HepG2 (cell line): Measurements from ENCODE around the gene PTMA. TPM values are rescaled to one million over a fixed set of nuclear protein-coding genes. Genes with fewer than 3 reads are reported as not detected.

Experiments
- AGO1 ChIP-seq: fragments of 200-400 bp; formaldehyde crosslinking; IDR thresholded peaks from 2 replicates; pipeline ENCODE4 v1.6.1; 2017; ENCODE audit warnings: mild to moderate bottlenecking, low read depth, low read length, moderate library complexity; ENCODE audit not compliant: poor library complexity, severe bottlenecking
- ASH2L ChIP-seq: fragments of 300-600, 200-600 bp; sonication (generic); IDR thresholded peaks from 2 replicates; pipeline ENCODE4 v1.7.0; 2017; ENCODE audit warnings: low read depth, mild to moderate bottlenecking, moderate library complexity, mixed read lengths, low read length; ENCODE audit not compliant: insufficient read length
- BRF2 ChIP-seq: sonication (generic); formaldehyde crosslinking; IDR thresholded peaks from 2 replicates; pipeline ENCODE4 v1.8.1; 2022; ENCODE audit warnings: mild to moderate bottlenecking, missing genetic modification reagents
- CCDC6 ChIP-seq: sonication (generic); formaldehyde crosslinking; IDR thresholded peaks from 2 replicates; pipeline ENCODE4 v1.8.1; 2022; ENCODE audit warnings: mild to moderate bottlenecking, missing genetic modification reagents, moderate library complexity
- CHD4 ChIP-seq: fragments of 200-600 bp; sonication (generic); IDR thresholded peaks from 2 replicates; pipeline ENCODE4 v1.7.0; 2017; ENCODE audit warnings: mild to moderate bottlenecking, low read length, borderline replicate concordance
- FOXA1 ChIP-seq, 2 experiments: fragments of 450-650 bp in 1 of 2; sonication (generic) in 1 of 2; formaldehyde crosslinking in 1 of 2; IDR thresholded peaks; 2 replicates each; pipeline versions ENCODE4 v1.4.0 to v1.6.1; 2016 to 2020; ENCODE audit warnings: missing genetic modification reagents in 1 of 2
- GPN1 ChIP-seq: sonication (generic); formaldehyde crosslinking; IDR thresholded peaks from 2 replicates; pipeline ENCODE4 v1.5.1; 2020; ENCODE audit warnings: missing genetic modification reagents, borderline replicate concordance
- GTF2F1 ChIP-seq: fragments of 150-350 bp; IDR thresholded peaks from 2 replicates; pipeline ENCODE4 v1.6.1; 2014; ENCODE audit warnings: low read length
- KMT2A ChIP-seq: sonication (generic); formaldehyde crosslinking; IDR thresholded peaks from 2 replicates; pipeline ENCODE4 v1.4.0; 2020; ENCODE audit warnings: missing genetic modification reagents
- MED1 ChIP-seq: sonication (generic); formaldehyde crosslinking; IDR thresholded peaks from 2 replicates; pipeline ENCODE4 v1.4.0; 2020; ENCODE audit warnings: missing genetic modification reagents
- NFE2 ChIP-seq: sonication (generic); formaldehyde crosslinking; IDR thresholded peaks from 2 replicates; pipeline ENCODE4 v1.4.0; 2020; ENCODE audit warnings: missing genetic modification reagents
- PAX8 ChIP-seq: sonication (generic); formaldehyde crosslinking; IDR thresholded peaks from 2 replicates; pipeline ENCODE4 v1.8.0; 2022; ENCODE audit warnings: mild to moderate bottlenecking, missing genetic modification reagents, borderline replicate concordance
- PCBP1 ChIP-seq: fragments of 200-400 bp; formaldehyde crosslinking; IDR thresholded peaks from 2 replicates; pipeline ENCODE4 v1.6.1; 2017; ENCODE audit warnings: mild to moderate bottlenecking, low read depth, low read length, borderline replicate concordance
- POLR2AphosphoS5 ChIP-seq: IDR thresholded peaks from 2 replicates; pipeline ENCODE4 v1.6.1; 2012; ENCODE audit warnings: low read depth, low read length
- PTBP1 ChIP-seq: fragments of 200-400 bp; formaldehyde crosslinking; IDR thresholded peaks from 2 replicates; pipeline ENCODE4 v1.6.1; 2018; ENCODE audit warnings: low read length, low read depth; ENCODE audit not compliant: poor library complexity, severe bottlenecking
- RFX1 ChIP-seq: fragments of 450-650 bp; IDR thresholded peaks from 2 replicates; pipeline ENCODE4 v1.6.1; 2017
- SMARCE1 ChIP-seq: fragments of 450-650 bp; IDR thresholded peaks from 2 replicates; pipeline ENCODE4 v1.6.1; 2017; ENCODE audit warnings: borderline replicate concordance
- SMYD3 ChIP-seq: sonication (generic); formaldehyde crosslinking; IDR thresholded peaks from 2 replicates; pipeline ENCODE4 v1.8.1; 2023; ENCODE audit warnings: mild to moderate bottlenecking, missing genetic modification reagents
- SP5 ChIP-seq: IDR thresholded peaks from 2 replicates; pipeline ENCODE4 v1.6.1; 2016; ENCODE audit warnings: low read depth, borderline replicate concordance
- SUZ12 ChIP-seq: fragments of 150-350 bp; IDR thresholded peaks from 2 replicates; pipeline ENCODE4 v1.6.1; 2014; ENCODE audit warnings: low read depth, low read length
- TBX3 ChIP-seq: fragments of 450-650 bp; IDR thresholded peaks from 2 replicates; pipeline ENCODE4 v1.6.1; 2017; ENCODE audit warnings: antibody characterized with exemption, mild to moderate bottlenecking, inconsistent platforms, borderline replicate concordance
- ZKSCAN8 ChIP-seq: IDR thresholded peaks from 2 replicates; pipeline ENCODE4 v1.6.1; 2016; ENCODE audit warnings: borderline replicate concordance, missing genetic modification reagents, missing compliant biosample characterization
- ZNF101 ChIP-seq: sonication (generic); formaldehyde crosslinking; IDR thresholded peaks from 2 replicates; pipeline ENCODE4 v1.4.0; 2020; ENCODE audit warnings: mild to moderate bottlenecking, low read depth, missing genetic modification reagents, borderline replicate concordance
- ZNF234 ChIP-seq: sonication (generic); formaldehyde crosslinking; conservative IDR thresholded peaks from 2 replicates; pipeline ENCODE4 v1.5.1; 2020; ENCODE audit warnings: mild to moderate bottlenecking, missing genetic modification reagents
- ZNF251 ChIP-seq: sonication (generic); formaldehyde crosslinking; IDR thresholded peaks from 2 replicates; pipeline ENCODE4 v1.9.0; 2021; ENCODE audit warnings: mild to moderate bottlenecking, missing genetic modification reagents
- ZNF292 ChIP-seq: sonication (generic); formaldehyde crosslinking; IDR thresholded peaks from 2 replicates; pipeline ENCODE4 v1.8.1; 2022; ENCODE audit warnings: mild to moderate bottlenecking, low read depth, missing genetic modification reagents, borderline replicate concordance
- ZNF329 ChIP-seq: sonication (generic); formaldehyde crosslinking; IDR thresholded peaks from 2 replicates; pipeline ENCODE4 v1.9.0; 2021; ENCODE audit warnings: low read depth, mild to moderate bottlenecking, missing genetic modification reagents
- ZNF484 ChIP-seq: sonication (generic); formaldehyde crosslinking; IDR thresholded peaks from 2 replicates; pipeline ENCODE4 v1.5.1; 2020; ENCODE audit warnings: mild to moderate bottlenecking, low read depth, missing genetic modification reagents, borderline replicate concordance
- ZNF546 ChIP-seq: sonication (generic); formaldehyde crosslinking; conservative IDR thresholded peaks from 2 replicates; pipeline ENCODE4 v1.8.1; 2023; ENCODE audit warnings: mild to moderate bottlenecking, missing genetic modification reagents
- ZNF713 ChIP-seq: sonication (generic); formaldehyde crosslinking; IDR thresholded peaks from 2 replicates; pipeline ENCODE4 v1.4.0; 2020; ENCODE audit warnings: mild to moderate bottlenecking, missing genetic modification reagents
- ZNF782 ChIP-seq: sonication (generic); formaldehyde crosslinking; IDR thresholded peaks from 2 replicates; pipeline ENCODE4 v1.4.0; 2020; ENCODE audit warnings: missing genetic modification reagents, mild to moderate bottlenecking, borderline replicate concordance
- polyA plus RNA-seq, 8 experiments: library from polyadenylated mRNA; depleted of rRNA in 3 of 8; stranded (reverse) in 7 of 8; unstranded in 1 of 8; fragments of >200 nt; fragmentation: Illumina TruSeq in 4 of 8; extraction: Trizol in 4 of 8; gene quantifications; 2 replicates each; pipeline versions ENCODE4 v1.2.1 to v1.2.3, GENCODE V29; 2011 to 2016; ENCODE audit warnings: low read depth in 4 of 8, missing spikeins in 1 of 8, mixed read lengths in 1 of 8; ENCODE audit not compliant: insufficient read depth in 1 of 8
- total RNA-seq, 5 experiments: library from RNA; depleted of rRNA; stranded (reverse); fragments of >200 nt; fragmentation: Illumina TruSeq; extraction: Trizol; gene quantifications; 2 replicates each; pipeline ENCODE4 v1.2.3, GENCODE V29; 2016; ENCODE audit warnings: low read depth in 1 of 5

PTMA gene
- total and polyA plus RNA-seq, 2 of the 13 experiments (the other 11 are each of a cell fraction or from before 2014, with no cell fraction given): 190 to 1,086 TPM

DNA sequence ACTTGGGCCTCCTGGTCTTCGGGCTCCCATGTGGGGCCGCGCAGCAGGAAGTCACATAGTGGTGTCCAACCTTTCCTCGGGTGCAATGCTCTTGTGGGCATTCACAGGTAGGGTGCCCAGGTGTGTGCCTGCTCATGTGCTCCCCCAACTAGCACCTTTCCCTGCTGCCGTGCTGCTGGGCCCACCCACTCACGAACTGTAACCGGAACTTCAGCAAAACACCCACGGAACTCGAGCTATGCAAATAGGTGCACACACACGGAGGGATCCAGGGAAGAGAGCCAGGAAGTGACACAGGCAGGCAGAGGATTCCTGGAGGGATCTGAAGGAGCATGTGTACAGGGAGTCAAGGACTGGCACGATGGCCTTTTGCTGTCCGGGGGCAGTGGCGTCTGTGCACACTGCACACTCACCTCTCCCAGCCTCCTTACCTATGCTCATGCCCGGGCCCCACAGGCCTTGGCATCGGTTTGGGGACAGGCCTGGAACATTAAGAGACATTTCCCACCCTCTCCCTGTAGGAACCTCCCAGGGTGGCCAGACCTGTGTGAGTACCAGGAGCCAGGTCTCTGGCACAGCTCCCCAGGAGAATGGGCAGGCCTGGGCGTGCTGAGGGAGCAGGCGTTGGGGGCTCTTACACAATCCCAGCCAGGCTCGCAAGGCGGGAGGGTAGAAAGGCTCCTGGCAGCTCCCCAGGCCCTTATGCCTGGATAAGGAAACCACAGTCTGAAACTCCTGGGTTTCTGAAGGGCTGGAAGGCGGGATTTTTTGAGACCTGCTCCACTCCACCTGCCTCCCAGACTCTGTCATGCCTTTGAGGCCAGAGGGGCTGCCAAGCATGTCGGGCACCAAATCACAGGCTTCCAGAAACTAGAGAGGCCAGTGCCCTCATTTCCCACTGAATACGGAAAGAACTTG, 6.6 kb upstream of the PTMA start (continued):
- TF ChIP-seq ZNF292 (CRISPR knock-in tag) (peak; percentile 47; the same call in 1 of the 2 replicates), TBX3 (no peak), AGO1 (peak; percentile 56), KMT2A (CRISPR knock-in tag) (no peak; the same call in 1 of the 2 replicates), ZNF782 (no peak), ZNF234 (CRISPR knock-in tag) (peak; percentile 26; the same call in 1 of the 2 replicates), GPN1 (CRISPR knock-in tag) (no peak; the same call in 1 of the 2 replicates), PCBP1 (no peak), BRF2 (CRISPR knock-in tag) (0 out of 2 replicates have a peak, but pooled peaks have one; percentile 50), PTBP1 (no peak), ZNF251 (CRISPR knock-in tag) (no peak), FOXA1 (IDR thresholded peaks at IDR 0.05) (no peak), FOXA1 (CRISPR knock-in tag; IDR thresholded peaks at IDR 0.05) (peak; percentile 62), ZNF484 (CRISPR knock-in tag) (no peak), SP5 (peak; percentile 35; the same call in 1 of the 2 replicates), SMYD3 (CRISPR knock-in tag) (peak; percentile 69; the same call in 1 of the 2 replicates), SMARCE1 (no peak), MED1 (peak; percentile 37; the same call in 1 of the 2 replicates), ZNF713 (CRISPR knock-in tag) (no peak), ZKSCAN8 (CRISPR knock-in tag) (no peak; the same call in 1 of the 2 replicates), CCDC6 (peak; percentile 51; the same call in 1 of the 2 replicates), SUZ12 (no peak), CHD4 (no peak), GTF2F1 (no peak), RFX1 (no peak), ZNF101 (CRISPR knock-in tag) (no peak), POLR2AphosphoS5 (peak; percentile 73), ZNF546 (CRISPR knock-in tag) (no peak; the same call in 1 of the 2 replicates), ZNF329 (CRISPR knock-in tag) (no peak), PAX8 (CRISPR knock-in tag) (no peak), ASH2L (peak; percentile 25), NFE2 (CRISPR knock-in tag) (no peak)
